NCI-H146 treated with DMSO at 0.1 percent for 48 hours (cell line): ENCODE measurements around the gene CD7.

Experiments
- DNase-seq: peaks from one replicate; lab custom pipeline; 2025; ENCODE audit not compliant: unreplicated experiment; lab: John Stamatoyannopoulos, UW

The CD7 gene

GRCh38 chr17:82315703-82316358, 1.6 kb downstream of the CD7 start:
- no peak for DNase-seq

DNA sequence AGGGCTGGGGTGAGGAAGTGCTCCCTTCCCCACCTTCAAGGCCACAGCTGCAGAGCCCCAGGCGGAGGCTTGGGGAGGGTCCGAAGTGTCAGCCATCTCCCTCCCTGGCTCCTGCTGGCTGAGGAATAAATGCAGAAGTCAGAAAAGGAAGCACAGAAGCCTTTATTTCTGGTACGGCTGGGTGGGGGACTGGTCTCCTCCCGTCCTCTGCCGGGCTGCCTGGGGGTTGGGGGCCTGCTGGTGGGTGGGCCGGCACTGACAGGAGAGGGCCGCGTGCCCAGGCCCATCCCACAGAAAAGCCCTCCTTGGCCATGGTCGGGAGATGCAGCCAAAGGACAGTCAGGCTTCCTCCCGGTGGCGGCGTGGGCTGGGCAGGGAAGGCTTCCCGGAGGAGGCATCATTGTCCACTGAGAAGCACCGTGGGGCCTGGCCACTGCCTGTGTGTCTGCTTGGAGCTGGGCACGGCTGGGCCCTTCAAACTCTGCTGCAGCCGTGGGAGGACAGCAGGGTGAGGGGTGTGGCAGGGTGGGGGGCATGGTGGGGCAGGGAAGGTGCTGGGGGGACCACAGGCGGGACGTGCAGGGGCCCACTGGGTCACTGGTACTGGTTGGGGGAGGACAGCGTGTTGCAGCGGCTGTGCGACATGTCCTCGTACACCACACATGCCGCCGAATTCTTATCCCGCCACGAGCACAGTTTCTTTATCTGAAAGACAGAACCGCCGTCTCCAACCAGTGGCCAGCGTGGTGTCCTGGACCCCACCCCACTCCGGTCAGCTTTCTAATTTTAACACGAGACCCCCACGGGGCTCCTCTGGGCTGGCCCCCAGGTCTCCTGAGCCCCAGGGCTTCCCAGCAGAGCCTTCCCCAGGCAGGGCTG, 2.4 kb downstream of the CD7 start:
- no peak for DNase-seq

GRCh38 chr17:82314012-82314726, 3.2 kb downstream of the CD7 start:
- no peak for DNase-seq

GRCh38 chr17:82313195-82314011, 4.0 kb downstream of the CD7 start:
- DNase-seq: no peak

DNA sequence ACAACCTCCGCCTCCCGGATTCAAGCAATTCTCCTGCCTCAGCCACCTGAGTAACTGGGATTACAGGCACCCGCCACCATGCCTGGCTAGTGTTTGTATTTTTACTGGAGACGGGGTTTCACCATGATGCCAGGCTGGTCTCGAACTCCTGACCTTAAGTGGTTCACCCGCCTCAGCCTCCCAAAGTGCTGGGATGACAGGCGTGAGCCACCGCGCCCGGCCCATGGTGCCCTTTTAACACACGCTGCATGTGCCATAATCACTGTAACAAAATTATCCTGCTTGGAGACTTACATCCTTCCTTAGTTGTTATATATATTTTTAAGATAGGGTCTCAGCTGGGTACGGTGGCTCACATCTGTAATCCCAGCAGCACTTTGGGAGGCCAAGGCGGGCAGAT, 5.4 kb downstream of the CD7 start:
- DNase-seq: no peak

- no peak for DNase-seq
Observed at GRCh38 chr17:82310877-82311276, 6.5 kb downstream of the CD7 start.

DNA sequence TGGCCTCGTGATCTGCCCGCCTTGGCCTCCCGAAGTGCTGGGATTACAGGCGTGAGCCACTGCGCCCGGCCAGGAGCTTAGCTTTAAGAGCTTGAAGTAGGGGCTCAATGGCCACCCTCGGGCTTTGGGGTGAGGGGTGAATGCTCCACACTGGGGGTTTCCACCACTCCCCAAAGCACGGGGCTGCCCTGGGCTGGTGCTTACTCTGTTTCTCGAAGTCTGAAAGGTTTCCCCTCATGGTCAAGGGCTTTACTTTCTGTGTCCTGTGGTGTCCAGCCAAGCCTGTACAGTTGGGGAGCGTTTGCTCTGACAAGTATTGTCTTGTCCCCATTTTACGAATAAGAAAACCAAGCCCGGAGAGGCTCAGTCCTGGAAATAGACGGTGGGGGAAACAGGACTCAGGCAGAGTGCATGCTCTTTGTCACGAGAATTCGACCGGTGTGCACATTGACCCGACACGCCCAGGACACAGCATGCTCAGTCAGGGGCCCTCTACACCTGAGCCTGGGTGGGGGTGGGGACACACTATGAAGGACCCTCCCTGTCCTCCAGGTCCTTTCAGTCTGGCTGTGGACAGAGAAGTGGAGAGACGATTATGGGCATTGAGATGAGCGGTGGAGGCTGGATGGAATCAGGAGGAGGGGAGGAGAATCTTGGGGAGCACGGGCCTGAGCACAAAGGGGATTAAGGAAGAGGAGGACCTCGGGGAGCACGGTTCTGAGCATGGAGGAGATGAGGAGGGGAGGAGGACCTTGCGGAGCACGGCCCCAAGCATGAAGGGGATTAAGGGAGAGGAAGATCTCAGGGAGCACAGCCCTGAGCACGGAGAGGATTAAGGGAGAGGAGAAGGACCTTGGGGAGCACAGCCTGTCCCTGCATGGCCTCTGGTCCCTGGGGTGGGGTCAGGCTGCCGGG, 7.5 kb downstream of the CD7 start:
- DNase-seq: no peak

DNA sequence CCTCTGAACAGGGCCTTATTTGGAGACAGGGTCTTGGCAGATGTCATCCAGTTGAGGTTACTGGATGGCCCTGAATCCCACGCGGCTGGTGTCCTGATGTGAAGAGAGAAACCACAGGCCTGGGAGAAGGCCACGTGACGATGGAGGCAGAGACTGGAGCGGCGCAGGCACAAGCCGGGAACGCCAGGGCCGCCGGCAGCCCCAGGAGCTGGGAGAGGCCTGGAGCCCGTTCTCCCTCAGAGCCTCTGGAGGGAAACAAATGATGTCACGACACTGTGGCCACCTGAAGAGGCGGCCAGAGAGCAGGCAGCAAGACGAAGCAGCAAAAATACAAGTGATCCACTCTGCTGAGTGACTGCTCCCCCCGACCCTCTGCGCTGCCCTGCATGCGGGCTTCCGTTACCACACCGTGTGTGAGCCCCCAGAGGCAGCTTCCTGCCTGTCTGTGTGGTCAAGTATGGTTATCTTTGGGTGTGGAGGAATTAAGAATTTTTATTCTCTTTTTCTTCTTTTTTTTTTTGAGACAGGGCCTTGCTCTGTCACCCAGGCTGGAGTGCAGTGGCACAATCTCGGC, 11.6 kb downstream of the CD7 start:
- DNase-seq: no peak

- DNase-seq: no peak
Observed at GRCh38 chr17:82304826-82305726, 12.3 kb downstream of the CD7 start.

DNA sequence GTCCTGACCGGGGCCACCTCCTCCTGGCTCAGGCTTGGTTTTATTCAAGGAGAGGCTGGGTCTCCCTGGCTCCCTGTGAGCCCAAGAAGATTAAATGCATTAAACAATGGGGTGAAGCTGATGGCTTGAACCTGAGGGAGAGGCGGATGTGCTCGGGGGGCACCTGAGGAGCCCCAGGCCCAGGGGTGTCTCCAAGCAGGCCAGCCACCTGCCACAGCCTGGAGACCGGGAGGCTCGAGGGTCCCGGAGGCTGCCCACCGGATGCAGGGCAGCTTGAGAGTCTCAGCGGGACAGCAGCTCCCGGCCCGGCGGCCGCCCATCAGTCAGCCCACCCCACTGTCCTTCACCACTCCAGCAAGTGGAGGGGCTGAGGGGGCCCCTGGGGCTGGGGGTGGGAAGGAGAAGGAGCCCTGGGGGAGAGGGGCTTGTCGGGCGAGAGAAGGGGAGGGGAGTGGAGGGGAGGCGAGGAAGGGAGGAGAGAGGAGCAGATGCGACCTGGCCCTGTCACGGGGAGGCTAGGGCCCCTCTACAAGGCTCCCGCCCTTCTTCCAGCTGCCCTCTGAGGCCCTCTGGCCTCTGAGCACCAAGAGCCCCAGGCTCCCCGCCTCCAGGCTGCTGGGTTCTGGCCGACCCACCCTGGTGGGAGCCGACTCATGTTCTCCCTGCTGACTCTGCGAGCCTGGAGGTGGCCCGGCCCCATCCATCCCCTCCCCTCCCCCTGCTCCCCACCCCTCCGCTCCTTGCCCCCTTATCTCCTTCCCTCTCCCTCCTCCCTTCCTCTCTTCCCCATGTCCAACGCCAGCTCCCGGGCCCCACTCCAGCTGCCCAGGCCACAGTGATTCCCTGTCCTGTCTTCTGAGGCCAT, 13.2 kb downstream of the CD7 start:
- DNase-seq: no peak

DNA sequence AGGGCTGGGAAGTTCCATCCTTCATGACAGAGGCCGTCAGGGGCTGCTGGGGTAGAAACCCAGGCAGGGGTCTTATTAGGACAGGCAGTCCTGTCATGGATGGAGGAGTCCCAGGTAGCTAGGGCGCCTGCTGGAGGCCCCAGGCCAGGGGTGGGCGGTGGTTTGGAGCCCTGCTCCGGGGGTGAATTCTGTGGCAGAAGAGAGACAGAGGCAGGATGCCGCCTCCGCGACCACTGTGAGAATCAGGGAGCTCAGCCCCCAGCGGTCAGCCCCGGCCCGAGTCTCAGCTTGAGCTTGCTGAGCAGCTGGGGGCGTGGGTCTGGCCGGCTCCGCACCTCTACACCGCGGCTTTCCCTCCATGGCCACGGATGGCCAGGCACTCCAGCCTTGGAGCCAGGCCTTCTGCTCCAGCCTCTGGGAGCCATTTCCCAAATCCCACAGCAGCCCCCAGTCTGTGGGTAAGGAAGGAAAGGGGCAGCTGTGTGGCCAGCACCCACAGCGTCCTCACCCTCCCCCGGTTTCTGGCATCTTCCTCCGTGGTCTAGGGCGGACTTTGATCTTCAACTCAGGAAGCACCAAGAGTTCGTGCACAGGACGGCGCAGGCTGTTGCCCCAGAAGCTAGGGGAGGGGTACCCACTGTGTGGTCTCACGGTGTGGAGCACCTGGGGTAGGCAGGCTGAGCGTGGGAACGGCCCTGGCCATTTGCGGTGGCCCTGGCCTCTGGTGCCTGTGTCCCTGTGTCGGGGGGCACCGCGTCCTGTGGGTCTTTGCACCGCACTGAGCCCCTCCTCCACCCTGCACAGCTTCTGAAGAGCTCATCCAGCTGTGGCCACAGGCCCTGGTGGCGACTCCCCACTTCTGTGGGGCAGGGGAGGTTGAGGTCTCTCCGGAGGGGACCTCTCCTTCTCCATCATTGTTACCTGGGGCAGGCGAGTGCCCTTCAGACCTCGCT, 14.1 kb downstream of the CD7 start:
- DNase-seq: no peak

- DNase-seq: no peak
Observed at GRCh38 chr17:82302568-82302963, 14.8 kb downstream of the CD7 start.

DNA sequence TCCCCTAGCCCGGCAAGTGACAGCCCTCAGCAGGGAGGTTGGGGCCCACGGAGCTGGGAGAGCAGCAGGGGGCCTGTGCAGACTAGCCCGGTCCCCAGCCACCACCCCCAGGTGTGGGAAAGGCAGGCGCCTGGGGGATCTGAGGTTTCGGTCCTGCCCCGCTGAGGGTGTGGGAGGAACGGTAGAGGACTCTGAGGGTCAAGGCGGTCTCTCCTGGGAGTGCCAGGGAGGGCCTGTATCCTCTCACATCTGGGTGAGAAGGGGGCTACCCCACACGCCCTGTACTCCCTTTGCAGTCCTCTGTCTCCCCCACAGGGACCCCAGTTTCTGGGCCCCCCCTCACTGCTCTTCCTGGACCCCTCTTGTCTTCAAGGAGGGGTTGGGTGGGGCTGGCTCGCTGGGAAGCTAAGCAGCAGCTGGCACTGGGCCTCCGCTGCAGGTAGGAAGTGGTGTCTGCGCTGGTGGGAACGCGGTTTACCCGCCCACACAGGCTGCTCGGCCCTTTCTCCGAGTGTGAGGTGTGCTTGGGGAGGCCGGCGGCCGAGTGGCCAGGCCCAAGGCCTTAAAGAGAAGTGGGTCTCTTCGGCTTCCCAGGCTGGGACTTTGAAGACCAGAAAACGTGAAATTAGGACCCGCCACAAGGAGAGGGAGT, 15.4 kb downstream of the CD7 start:
- DNase-seq: no peak

DNA sequence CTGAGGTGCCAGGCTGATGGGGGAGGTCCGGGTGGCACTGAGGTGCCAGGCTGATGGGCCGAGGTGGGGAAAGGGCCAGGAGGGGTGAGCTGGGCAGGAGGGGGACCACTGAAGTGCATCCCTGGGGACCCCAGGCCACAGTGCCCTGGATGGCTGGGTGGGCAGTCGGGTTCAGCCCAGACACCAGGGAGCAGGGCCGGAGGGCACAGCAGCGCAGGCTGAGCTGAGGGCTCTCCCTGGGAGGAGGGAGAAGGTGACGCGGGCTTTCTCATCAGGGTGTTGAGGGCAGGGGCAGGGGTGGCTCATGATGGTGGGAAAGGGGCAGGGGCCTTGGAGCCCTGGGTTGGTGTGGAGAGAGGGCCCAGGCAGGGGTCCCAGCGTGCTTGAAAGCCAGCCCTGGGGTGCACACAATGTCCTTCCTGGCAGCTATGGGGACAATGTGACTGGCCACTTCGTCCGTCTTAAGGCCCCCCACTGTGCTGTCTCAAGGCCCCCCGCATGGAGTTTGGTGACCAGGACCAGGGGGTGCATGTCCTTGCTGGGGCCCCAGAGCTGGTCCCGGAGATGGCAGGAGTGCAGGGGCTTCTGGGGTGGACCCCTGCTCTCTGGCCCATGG, 16.0 kb downstream of the CD7 start:
- no peak for DNase-seq

DNA sequence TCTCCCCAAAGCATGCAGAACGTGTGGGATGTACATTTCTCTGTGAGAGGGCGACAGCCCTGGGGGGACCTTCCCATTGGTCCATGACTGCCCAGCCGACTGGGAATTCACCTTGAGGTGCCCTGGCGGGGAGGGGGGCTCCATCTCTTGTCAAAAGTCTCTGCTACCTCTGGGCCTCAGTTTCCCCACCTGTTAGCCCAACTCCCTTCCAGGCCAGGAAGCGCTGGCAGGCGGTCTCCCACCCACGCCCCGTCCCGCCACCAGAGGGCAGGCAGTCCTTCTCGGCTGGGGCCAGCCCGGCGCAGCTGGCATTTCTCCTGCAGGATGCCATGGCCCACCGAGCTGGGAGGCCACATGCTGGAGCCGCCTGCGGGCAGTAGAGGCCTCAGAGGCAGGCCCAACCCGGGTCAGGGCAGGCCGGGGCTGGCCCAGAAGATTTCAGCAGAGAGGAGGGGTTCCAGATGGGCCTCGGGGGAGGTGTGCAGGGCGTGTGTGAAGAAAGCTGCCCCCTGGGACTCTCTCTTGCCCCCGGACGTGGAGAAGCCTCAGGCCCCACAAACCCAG, 16.6 kb downstream of the CD7 start:
- no peak for DNase-seq
